Activated gamma-delta T cell (primary cell): Measurements from ENCODE around the gene TUBGCP2.
A peak's percentile ranks its signal among the peaks of the same experiment; 100 is the strongest.

Experiments
- DNase-seq: peaks from one replicate; lab custom pipeline; 2025; lab: John Stamatoyannopoulos, UW

Gene TUBGCP2

DNA sequence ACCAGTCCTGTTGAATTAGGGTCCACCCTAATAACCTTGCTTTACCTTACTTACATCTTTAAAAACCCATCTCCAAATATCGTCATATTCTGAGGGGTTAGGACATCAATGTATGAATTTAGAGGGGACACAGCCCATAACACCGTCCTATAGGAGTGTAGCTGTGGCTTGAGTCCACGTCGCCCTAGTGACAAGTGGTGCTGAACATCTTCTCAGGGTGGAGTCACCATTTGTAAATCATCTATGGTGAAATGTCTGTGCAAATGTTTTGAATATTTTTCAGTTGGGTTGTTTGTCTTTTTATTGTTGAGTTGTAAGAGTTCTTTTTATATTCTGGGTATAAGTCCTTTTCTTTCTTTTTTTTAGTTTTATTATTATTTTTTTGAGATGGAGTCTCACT, 33.3 kb upstream of the TUBGCP2 start:
- no peak for DNase-seq

DNA sequence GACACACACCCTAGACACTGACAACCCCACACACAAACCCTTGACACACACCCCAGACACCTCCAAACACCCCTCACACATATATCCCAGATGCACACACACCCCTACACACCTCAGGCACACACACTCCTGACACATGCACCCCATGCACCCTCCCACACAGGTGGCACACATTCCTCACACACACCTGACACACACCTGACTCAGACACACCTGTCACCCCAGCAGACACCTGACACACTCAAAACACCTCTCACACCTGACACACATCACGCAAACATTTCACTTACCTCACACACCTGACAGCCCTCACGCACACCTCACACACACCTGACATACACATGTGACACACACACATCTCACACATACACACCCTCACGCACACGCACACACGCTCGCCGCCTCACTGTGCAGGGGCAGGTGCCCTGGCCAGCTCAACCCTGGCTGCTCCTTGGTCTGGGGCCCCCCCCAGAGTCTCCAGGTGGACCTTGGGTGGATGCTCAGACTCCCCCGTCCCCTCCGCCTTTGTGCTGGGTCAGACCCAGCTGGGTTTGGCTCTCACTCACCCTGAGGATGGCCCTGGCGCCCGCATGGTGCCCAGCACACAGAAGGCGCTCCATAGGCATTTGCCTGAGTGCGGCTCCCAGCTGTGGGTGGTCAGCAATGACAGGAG, 31.2 kb upstream of the TUBGCP2 start:
- no peak for DNase-seq

DNA sequence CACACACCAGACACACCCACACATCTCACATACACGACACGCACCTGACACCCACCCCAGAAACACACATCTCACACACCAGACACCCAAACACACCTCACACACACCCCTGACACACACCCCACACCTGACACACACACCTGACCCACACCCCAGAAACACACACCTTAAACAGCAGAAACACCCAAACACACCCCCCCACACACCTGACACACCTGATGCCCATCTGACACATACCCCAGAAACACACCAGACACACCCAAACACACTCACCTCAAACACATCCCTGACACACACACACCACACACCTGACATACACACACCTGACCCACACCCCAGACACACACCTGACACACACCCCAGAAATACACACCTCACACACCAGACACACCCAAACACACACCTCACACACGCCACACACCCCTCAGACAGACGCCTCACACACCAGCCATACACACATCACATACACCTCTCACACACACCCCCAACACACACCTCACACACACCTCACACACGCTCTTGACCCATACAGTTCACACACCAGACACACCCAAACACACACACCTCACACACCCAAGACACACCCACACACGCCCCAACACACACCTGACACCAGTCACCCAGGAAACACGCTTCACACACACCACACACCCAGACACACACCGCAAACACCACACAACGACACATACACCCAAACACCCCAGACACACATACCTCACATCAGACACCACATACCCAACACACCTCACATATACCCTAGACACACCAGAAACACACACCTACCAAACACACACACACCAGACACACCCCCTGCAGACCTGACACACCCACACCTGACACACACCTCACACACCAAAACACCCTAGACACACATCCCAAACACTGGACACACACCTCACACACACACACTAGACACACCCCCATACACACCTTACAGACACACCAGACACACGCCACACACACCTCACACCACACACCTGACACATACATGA, 29.7 kb upstream of the TUBGCP2 start:
- DNase-seq = no peak

DNA sequence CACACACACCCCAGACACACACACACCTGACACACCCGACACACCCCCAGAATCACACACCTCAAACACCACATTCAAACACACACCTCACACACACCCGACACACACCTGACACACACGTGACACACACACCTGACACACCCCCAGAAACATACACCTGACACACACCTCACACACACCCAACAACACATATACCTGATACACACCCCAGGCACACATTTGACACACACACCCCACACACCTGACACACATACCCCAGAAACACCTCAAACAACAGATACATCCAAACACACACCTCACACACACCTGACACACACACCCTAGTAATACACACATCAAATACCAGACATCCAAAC, 28.7 kb upstream of the TUBGCP2 start:
- DNase-seq = no peak

DNA sequence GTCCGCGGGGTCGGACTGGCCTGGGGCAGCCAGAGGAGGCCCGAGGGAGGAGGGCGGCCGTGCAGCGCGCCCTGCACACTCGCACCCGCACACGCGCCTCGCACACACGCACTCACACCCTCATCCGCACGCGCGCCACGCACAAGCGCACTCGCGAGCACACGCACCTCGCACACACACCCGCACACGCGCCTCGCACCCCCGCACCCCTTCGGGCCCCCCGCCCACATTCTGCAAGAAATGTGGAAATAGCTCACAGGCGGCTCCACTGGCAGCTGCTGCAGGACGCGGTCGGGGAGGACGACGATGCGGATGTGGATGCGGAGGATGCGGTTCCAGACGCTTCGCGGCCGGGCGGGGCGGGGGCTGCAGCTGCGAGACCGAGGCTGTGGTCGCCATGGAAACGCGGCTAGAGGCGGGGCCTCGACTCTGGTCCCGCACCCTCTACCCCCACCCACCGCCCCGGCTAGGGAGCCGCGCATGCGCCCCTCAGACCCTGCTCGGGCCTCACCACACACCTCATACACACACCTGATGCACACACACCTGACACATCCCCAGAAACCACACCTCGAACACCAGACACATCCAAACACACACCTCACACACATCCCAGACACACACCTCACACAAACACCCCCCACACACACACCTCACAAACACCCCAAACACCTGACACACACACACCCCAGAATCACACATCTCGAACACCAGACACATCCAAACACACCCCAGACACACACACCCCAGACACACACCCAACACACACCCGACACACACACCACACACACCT, 28.1 kb upstream of the TUBGCP2 start, which contains the start of gene CALY:
TSS of gene CALY (minus strand) at position 320 of the 793 bp plus-strand sequence. CDS start 7,907 bp downstream, outside the sequence.
- peak; percentile 81 for DNase-seq

DNA sequence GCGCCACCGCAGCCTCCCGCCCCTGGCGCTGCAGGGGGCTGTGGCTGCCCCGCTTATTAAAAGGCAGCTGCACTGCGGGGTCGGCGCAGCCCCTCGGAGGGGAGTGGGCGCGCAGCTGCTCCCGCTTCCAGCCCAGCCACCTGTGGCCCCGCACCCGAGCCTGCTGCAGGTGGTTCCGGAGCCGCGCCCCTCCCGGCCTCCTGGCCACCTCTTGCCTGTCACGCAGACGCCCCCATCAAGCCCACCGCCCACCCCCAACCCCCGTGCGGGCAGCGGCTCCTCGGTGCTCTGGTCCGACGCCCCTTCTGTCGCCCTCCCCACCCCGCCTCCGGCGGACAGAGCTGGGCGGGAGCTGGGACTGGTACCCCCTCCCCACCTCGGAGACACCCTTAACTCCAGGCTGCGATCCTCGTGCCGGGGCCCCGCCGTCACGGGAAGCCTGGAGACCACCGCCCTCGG, 27.5 kb upstream of the TUBGCP2 start:
- DNase-seq = no peak

DNA sequence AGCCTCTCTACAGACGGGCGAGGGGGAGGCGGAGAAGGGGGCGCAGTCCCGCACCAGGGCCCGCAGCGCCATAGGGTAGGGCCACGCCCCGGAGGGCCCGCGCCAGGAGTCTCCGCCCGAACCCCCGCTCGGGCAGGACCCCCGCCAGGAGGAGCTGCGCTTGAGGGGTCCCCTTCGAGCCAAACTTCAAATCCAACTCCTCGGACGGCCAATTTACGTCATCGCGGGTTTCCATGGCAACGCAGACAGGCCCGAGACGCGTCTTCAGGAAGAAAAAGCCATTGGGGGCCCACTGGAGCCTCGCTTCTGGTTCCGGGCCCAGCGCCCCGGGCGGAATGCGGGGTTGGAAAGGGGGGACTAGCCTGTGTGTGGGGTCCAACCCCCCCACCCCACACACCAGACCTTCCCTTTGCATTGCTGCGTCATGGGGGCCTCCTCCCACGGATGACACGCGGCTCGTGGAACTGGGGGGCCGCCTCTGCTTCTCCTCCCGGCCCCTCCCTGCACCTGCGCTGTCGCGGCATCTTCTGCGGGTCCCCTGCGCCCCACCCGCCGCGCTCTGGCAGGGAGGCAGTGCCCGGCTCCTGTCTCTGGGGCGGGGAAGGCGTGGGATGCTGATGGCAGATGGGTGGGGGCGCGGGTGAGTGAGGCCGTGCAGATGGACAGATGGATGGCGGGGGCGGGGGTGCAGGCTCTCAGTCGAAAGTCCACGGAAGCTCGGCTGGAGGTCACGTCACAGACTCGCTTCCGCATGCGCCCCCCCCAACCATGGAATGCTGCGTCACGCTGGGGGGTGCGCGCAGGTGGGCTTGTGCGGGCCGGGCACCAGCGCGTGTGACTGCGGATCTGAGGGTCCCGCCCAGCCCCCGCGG, 26.8 kb upstream of the TUBGCP2 start:
- peak; percentile 51 for DNase-seq

DNA sequence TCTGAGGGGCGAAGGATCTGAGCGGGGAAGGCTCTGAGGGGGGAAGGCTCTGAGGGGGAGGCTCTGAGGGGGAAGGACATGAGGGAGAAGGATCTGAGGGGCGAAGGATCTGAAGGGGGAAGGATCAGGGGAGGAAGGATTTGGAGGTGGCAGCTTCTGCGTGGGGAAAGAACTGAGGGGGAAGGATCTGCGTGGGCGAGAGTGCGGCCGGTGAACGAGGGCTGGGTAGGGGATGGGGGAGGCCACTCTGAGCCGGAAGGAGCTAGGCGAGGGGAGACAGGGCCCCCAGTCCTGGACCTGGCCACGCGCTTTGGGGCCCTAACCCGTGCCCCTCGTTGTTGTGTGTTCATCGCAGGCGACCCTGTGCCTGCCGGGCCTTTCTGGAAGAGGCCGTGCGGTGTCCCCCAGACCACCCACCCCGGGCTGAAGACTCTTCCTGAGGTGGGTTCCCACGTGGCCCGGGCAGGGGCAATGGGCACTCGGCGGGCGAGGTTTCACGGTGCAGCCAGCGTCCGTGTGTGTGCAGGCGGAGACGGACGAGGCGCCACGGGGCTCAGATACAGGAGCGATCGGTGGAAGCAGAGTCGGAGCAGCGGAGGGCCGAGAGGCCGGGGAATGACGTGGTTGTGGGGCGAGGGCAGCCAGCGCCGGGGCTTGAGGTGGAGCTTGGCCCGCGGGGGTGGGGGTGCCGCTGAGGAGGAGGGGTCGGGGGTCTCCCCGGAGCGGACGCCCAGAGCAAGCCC, 26.0 kb upstream of the TUBGCP2 start:
- DNase-seq = no peak

DNA sequence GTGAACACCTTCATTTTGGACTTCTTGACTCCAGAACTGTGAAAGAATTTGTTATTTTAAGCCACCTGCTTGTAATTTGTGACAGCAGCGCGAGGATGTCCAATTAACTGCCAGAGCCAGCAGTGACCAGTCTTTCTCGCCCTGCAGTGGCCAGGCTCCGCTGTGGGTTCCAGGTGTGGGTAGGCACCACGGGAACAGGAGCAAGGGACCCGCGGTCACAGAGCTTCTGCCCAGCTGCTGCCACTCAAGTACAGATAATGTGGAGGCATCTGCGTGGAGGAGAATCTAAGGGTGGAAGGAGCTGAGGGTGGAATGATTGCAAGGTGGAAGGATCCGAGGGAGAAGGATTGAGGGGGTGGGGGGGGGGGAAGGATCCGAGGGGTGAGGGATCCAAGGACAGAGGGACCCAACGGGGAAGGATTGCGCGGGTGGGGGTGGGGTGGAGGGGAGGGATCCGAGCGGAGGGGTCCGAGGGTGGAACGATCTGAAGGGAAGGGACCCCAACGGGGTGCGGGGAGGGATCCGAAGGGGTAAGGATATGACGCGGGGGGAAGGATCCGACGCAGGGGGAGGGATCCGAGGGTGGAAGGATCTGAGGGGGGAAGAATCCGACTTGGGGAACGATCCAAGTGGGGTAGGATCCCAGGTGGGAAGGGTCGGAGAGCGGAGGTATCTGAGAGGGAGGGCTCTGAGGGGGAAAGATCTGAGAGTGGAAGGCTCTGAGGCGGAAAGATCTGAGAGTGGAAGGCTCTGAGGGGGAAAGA, 24.4 kb upstream of the TUBGCP2 start:
- no peak for DNase-seq

DNA sequence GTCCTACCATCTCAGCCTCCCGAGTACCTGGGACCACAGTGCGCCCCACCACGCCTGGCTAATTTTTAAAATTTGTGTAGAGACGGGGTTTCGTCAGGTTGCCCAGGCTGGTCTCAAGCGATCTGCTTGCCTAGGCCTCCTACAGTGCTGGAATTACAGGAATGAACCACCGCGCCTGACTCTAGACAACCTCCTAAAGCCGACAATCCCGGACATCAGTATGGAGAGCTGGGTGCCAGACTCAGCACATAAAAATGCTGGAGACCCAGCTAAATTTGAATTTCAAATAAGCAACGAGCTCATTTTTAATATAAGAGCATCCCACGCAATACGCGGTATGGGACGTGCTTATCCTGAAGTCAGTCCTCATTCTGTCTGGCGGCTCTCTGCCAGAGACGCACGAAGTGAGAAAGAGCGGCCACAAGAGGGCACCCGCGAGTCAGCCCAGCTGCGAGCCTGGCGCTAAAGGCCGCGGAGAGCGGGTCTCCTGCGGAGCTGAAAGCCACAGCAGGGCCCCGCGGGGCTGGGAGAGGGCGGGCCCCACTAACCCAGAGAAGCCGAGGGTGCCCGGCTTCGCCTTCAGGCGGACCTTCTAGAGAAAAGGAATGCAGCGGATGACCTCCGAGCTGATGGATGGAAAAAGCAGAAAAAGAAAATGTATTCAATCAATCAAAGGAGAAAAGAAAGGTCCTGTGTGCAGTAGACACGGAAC, 21.0 kb upstream of the TUBGCP2 start:
- DNase-seq = peak; percentile 49

DNA sequence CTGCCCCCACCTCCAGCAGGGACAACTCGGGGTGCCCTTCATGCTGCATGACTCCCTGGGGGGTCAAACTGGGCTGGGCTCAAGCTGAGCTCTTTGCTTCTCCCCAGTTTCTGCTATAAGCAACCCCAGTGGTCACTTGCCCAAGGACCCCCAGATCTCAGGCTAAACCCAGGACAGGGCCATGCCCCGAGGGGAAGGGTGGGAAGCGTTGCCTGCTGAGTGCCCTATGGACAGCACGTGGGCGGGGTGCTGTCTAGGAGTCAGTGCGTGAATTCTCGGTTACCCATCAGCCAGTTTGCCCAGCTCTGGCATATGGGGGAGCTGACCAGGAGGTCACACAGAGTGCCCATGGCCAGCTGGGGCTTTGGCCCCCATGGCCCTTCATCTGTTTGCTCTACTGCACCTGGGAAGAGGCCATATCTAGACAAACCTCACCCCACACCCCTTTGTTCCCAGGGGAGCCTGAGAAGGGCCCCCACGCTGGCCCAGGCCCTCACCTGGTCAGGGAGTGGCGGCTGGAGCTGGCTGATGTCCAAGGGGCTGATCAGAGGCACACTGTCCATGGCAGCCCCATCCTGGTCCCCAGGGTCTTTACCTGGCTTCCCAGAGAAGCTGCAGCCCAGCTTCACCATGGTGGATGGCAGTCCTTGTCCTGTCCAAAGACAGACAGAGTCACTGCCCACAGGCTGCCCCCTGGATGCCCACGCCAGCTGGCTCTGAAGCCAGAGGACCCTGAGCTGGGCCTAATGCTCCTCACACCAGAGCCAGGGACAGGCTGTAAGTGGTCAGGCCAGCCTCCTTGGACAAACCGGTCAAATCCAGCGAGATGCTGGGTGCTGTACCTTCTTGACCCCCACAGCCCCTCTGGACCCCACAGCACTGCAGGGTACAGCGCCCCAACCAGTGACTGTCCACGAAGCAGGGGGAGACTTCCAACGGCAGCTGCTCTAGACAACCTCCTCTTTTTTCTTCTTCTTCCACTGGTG, 20.0 kb upstream of the TUBGCP2 start:
- no peak for DNase-seq

DNA sequence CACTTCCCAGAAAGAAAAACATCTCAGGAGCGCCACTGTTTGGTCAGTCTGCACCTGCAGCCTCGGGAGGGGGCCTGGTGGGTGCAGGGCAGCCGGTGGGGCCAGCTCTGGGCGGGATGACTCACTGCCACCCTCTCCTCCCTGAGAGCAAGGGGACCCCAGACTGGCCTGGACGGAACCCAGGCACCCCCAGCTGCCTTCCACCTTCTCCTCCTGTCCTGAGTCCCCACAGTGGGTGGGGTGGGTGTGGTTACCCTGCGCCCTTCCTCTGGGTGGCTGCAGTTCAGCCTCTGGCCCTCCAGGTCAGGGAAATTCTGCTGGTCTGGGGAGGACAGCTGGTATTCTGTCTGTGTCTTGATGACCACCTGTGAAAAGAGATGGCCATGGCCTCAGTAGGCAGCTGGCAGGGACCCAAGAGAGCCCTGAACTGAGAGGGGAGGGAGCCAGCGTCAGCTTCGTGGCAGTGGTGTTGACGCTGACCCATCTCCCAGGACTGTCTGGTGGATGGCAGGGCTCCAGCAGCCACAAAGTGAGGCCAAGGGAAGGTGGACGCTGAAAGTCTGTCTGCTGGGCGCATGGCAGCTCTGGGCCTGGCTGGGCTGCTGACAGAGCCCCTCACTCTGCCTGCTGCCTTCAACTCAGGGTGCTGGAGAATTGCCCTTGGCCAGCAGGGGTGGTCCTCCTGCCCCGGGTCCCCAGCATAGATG, 19.1 kb upstream of the TUBGCP2 start:
- no peak for DNase-seq

DNA sequence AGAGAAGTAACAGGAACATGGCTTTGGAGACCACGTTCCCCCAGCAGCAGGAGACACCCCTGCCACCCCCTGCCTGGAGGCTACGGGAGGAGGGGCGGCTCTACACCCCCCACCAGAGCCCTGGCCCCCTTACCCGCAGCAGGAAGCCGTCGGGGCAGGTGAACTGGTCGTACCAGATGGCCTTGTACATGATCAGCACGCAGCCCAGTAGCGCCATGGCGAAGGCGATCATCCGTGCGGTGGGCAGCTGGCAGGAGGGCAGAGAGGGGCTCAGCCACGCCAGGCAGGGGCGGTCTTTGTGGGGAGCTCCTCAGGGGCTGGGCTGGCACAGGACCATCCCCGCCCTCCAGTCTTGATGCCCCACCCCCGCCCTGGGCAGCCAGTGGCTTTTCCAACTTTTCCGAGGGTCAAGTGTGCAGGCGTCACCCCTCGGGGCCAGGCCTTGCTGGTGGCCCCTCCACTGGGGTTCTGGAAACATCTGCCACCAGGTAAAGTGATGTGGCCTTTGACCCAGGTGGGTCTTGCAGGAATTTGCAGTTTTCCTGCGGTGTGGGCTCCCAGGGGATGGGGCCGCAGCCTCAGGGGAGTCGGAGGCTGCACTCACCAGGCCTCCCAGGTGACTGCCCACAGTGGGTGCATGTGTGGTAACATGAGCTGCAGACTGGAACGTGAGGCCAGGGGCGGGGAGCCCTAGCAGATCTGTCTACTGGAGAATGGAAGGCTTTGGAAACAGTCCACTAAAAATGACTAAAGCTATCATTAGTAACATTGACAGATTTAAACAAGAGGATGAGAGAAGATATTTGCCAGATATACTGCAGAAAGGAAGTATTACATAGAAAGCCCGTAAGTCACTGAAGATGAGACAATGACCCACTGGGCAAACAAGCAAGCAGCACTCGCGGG, 18.3 kb upstream of the TUBGCP2 start:
- DNase-seq = no peak

DNA sequence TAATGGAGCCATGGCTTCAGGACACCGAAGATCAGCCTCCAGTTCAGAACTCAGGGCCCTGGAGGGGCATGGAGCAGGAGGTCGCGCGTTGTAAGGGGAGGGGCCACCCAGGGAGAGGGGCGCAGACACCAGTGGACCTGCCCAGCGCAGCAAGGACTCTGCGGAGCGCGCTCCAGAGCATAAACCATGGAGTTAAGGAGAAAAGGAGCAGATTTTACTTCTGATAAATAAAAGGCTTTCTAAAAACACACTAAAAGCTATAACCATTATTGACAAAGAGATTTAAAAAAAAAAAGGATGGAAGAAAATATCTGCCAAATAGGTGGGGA, 17.5 kb upstream of the TUBGCP2 start:
- DNase-seq = no peak

DNA sequence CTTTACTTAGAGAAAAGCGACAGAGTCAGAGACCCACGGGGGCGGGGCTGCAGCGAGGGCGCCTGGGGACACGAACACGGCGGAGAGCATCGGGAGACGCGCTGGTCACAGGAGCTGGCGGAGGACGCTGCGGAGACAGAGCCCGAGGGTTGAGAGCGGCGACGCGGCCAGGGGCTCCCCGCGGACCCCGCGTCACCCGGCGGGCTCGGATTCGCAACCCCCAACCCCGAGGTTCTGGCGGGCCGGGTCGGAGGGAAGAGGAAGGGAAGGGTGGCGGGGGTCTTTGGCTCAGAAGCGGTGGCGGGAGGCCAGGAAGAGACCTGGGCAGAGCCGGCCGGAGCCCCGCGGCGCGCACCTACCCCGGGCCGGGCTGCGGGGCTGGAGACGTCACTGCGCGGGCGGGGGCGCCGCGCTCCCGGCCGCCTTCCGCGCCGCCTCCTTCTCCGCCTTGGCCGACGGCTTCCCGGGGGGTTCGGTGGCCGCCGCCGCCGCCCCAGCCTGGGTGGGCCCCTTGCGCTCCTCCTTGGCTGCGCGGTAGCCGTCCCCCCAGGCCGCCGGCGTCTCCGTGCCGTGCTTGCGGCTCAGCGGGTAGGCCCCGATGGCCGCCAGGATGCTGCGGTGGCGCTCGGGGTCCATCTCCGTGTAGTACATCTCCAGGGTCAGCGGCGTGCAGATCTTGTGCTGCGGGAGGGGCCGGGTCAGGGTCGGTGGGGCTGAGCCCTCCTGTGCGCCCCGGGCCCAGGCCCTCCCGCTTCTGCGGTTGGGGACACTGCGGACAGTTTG, 17.0 kb upstream of the TUBGCP2 start:
- DNase-seq = no peak
